Thyroid gland (tissue), 4 donors: Measurements from ENCODE around the gene HHLA2. TPM values are rescaled to one million over a fixed set of nuclear protein-coding genes. Genes with fewer than 3 reads are reported as not detected.

ENCODE experiments used
- DNase-seq, 2 donors: peaks; one replicate each; pipeline ENCODE4 v3.0.0-alpha.2; 2019
- H3K27ac ChIP-seq, 3 donors: fragments of 200-600 bp; sonication (generic); 1 replicate in 2 of 3; 2 replicates in 1 of 3; pipeline ENCODE4 v1.5.1; 2016 to 2019; ENCODE audit warnings: mild to moderate bottlenecking in 1 of 3, moderate library complexity in 1 of 3
- H3K27me3 ChIP-seq: fragments of 200-600 bp; sonication (generic); one replicate; pipeline ENCODE4 v1.5.1; 2019
- H3K36me3 ChIP-seq, 2 donors: fragments of 200-600 bp; sonication (generic); one replicate each; pipeline ENCODE4 v1.5.1; 2016 to 2019
- H3K4me1 ChIP-seq, 2 donors: fragments of 200-600 bp; sonication (generic); one replicate each; pipeline ENCODE4 v1.5.1; 2017 to 2019
- H3K4me3 ChIP-seq, 3 donors: fragments of 200-600 bp; sonication (generic); replicated peaks in 1 of 3; 1 replicate in 2 of 3; 2 replicates in 1 of 3; pipeline ENCODE4 v1.5.1; 2016; ENCODE audit warnings: mild to moderate bottlenecking in 1 of 3
- H3K9me3 ChIP-seq: fragments of 200-600 bp; sonication (generic); one replicate; pipeline ENCODE4 v1.5.1; 2017
- POLR2A ChIP-seq, 2 donors: fragments of 450-650 bp; IDR thresholded peaks; one replicate each; pipeline ENCODE4 v1.6.1; 2017; ENCODE audit warnings: antibody characterized with exemption in 2 of 2, mild to moderate bottlenecking in 2 of 2, moderate library complexity in 1 of 2
- WGBS, 2 donors: methylation state at CpG; one replicate each; pipeline ENCODE4 v1.1.5; 2017; 5-methylcytosine and 5-hydroxymethylcytosine counted together
- intact Hi-C: fragments of 100-400 bp; cut with DNase I; formaldehyde crosslinking; loops from one replicate; pipeline ENCODE4 v1.15.1; 2023
- total RNA-seq, 4 donors: library from RNA; depleted of rRNA; stranded (reverse); fragments of >200 nt; gene quantifications; one replicate each; pipeline ENCODE4 v1.2.3, GENCODE V29; 2016
- TF ChIP-seq, protein P1 (sequence below), 6 experiments: fragments of 200-600 bp in 3 of 6; fragments of 450-650 bp in 3 of 6; sonication (generic) in 3 of 6; IDR thresholded peaks; one replicate each; pipeline ENCODE4 v1.5.1; 2016 to 2019; ENCODE audit warnings: antibody characterized with exemption in 6 of 6, mild to moderate bottlenecking in 2 of 6, inconsistent platforms in 1 of 6, moderate library complexity in 1 of 6

HHLA2 gene
- total RNA-seq, 4 donors from 2014 or later = not detected

DNA sequence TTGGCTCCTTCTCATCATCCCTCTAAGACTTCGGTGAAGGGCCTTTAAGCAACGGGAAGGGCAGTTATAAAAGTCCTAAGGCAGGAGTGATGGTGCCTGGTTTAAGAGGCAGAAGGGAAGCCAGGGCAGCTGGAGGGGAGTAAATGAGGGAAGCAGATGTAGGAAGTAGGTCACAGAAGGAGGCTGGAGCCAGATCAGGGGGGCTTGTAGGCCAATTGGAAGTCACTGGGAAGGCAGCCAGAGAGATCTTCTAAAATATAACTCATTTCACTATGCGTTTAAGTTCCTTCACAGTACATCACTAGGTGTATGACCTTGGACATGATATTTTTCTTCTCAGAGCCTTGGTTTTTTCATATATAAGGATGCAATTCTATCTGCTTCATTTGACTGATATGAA lies 119.3 kb downstream of the HHLA2 start:
- 81% methylated on average over 3 of the region's 3 CpGs for WGBS, 2 donors
- Histone ChIP-seq H3K27me3 (no peaks in the 10 kb centered on the region), H3K36me3 (no peaks in the 10 kb centered on the region), H3K9me3 (no peaks in the 10 kb centered on the region), H3K27ac (no peak overlapping the region), H3K4me1 (peaks cover 0 to 3% of the 10 kb centered on the region in 2 donors), H3K4me3 (no peak overlapping the region)
- TF ChIP-seq, protein P1, sequence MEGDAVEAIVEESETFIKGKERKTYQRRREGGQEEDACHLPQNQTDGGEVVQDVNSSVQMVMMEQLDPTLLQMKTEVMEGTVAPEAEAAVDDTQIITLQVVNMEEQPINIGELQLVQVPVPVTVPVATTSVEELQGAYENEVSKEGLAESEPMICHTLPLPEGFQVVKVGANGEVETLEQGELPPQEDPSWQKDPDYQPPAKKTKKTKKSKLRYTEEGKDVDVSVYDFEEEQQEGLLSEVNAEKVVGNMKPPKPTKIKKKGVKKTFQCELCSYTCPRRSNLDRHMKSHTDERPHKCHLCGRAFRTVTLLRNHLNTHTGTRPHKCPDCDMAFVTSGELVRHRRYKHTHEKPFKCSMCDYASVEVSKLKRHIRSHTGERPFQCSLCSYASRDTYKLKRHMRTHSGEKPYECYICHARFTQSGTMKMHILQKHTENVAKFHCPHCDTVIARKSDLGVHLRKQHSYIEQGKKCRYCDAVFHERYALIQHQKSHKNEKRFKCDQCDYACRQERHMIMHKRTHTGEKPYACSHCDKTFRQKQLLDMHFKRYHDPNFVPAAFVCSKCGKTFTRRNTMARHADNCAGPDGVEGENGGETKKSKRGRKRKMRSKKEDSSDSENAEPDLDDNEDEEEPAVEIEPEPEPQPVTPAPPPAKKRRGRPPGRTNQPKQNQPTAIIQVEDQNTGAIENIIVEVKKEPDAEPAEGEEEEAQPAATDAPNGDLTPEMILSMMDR (IDR thresholded peaks at IDR 0.05) = no peak
- intact Hi-C loops = no loop called here
- no peak for DNase-seq

- Histone ChIP-seq H3K9me3 (no peaks in the 10 kb centered on the region), H3K4me3 (no peak overlapping the region), H3K27me3 (no peaks in the 10 kb centered on the region), H3K36me3 (no peaks in the 10 kb centered on the region), H3K4me1 (peaks cover 0 to 3% of the 10 kb centered on the region in 2 donors), H3K27ac (no peak overlapping the region)
- intact Hi-C loops = no loop called here
- DNase-seq = no peak
- no peak for TF ChIP-seq POLR2A (IDR thresholded peaks at IDR 0.05)
- TF ChIP-seq, protein P1 (IDR thresholded peaks at IDR 0.05) = no peak
- WGBS, 2 donors = 85 to 91% methylated on average over 4 of the region's 4 CpGs
Measured at GRCh38 chr3:108416111-108416869, 119.9 kb downstream of the HHLA2 start.

- intact Hi-C loops = no loop called here
Measured at GRCh38 chr3:108420926-108421325, 124.6 kb downstream of the HHLA2 start.

More at GRCh38 chr3:108420926-108421325, 124.6 kb downstream of the HHLA2 start:
- TF ChIP-seq, protein P1 (IDR thresholded peaks at IDR 0.05) = no peak
- no peak for TF ChIP-seq POLR2A (IDR thresholded peaks at IDR 0.05)
- Histone ChIP-seq H3K27me3 (no peaks in the 10 kb centered on the region), H3K36me3 (no peaks in the 10 kb centered on the region), H3K27ac (no peak overlapping the region), H3K4me3 (no peak overlapping the region), H3K9me3 (no peaks in the 10 kb centered on the region), H3K4me1 (no peaks in the 10 kb centered on the region)
- DNase-seq = no peak
- 91 to 100% methylated on average over 2 of the region's 2 CpGs for WGBS, 2 donors

Other genes starting within 250 kb of the HHLA2 start
- gene CD47, start 205.5 kb upstream of the HHLA2 start, total RNA-seq = 100 to 1,000 TPM; 146 to 167 (median 160) TPM
- 100 to 1,000 TPM in 1 of 4 donors, 10 to 100 TPM in 3; 80.1 to 139 (median 87.4) TPM for gene IFT57, start 74.1 kb upstream of the HHLA2 start, total RNA-seq
- gene MYH15, start 214.0 kb downstream of the HHLA2 start, total RNA-seq = under 1 TPM in 3 of 4 donors, not detected in 1; 0.08 to 0.11 (median 0.10) TPM